Measurements from ENCODE around the gene WNT3A. TPM values are rescaled to one million over a fixed set of nuclear protein-coding genes. Genes with fewer than 3 reads are reported as not detected.

WNT3A gene
- polyA plus RNA-seq, 2 donors: 0.69 to 1.3 TPM

- WGBS, 2 donors: 86 to 92% methylated on average over 7 of the region's 7 CpGs
- no peak overlapping the region for H3K4me3 ChIP-seq (ENCODE audit: low read depth in 1 of 2, low read length in 2 of 2)
- peaks cover 0 to 4% of the 10 kb centered on the region in 2 donors for H3K9me3 ChIP-seq (ENCODE audit: control insufficient read depth in 2 of 2, insufficient read depth in 1 of 2, low read depth in 1 of 2, low read length in 1 of 2)
- H3K27ac ChIP-seq (ENCODE audit: low read depth in 2 of 2, low read length in 1 of 2): no peak overlapping the region
- no peaks in the 10 kb centered on the region for H3K27me3 ChIP-seq (ENCODE audit: control insufficient read depth in 1 of 2, insufficient read depth in 2 of 2, low read length in 2 of 2)
- H3K4me1 ChIP-seq (ENCODE audit: control insufficient read depth in 2 of 2, insufficient read depth in 2 of 2, low read length in 1 of 2): peaks cover 0 to 15% of the 10 kb centered on the region in 2 donors
- no peaks in the 10 kb centered on the region for H3K36me3 ChIP-seq (ENCODE audit: control insufficient read depth in 2 of 2, insufficient read depth in 2 of 2, low read length in 1 of 2)
Measured at GRCh38 chr1:228047183-228047466, 40.3 kb downstream of the WNT3A start.

DNA sequence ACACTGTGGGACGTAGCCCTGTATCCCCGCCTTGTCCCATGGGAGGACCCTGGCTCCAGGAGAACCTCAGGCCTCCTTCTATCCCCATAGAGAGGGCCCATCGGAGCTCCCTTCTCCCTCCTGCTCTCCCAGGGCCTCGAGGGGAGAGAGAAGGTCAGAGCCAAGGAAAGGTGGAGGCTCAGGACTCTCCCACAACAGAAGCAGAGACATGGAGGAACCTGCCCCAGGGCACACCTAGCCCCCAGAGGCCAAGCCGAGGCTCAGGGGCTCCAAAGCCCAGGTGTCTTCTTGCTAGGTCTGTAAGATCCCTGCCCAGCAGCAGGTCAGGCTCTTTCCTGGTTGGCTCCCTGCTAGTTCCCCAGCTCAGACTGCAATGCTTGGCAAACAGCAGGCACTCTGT is 41.3 kb downstream of the WNT3A start:
- WGBS, 2 donors: 74 to 81% methylated on average over 5 of the region's 5 CpGs
- Histone ChIP-seq H3K27ac (ENCODE audit: low read depth in 2 of 2, low read length in 1 of 2) (no peak overlapping the region), H3K4me1 (ENCODE audit: control insufficient read depth in 2 of 2, insufficient read depth in 2 of 2, low read length in 1 of 2) (peaks cover 0 to 14% of the 10 kb centered on the region in 2 donors), H3K27me3 (ENCODE audit: control insufficient read depth in 1 of 2, insufficient read depth in 2 of 2, low read length in 2 of 2) (no peaks in the 10 kb centered on the region), H3K36me3 (ENCODE audit: control insufficient read depth in 2 of 2, insufficient read depth in 2 of 2, low read length in 1 of 2) (no peaks in the 10 kb centered on the region), H3K4me3 (ENCODE audit: low read depth in 1 of 2, low read length in 2 of 2) (no peak overlapping the region), H3K9me3 (ENCODE audit: control insufficient read depth in 2 of 2, insufficient read depth in 1 of 2, low read depth in 1 of 2, low read length in 1 of 2) (peaks cover 0 to 4% of the 10 kb centered on the region in 2 donors)

DNA sequence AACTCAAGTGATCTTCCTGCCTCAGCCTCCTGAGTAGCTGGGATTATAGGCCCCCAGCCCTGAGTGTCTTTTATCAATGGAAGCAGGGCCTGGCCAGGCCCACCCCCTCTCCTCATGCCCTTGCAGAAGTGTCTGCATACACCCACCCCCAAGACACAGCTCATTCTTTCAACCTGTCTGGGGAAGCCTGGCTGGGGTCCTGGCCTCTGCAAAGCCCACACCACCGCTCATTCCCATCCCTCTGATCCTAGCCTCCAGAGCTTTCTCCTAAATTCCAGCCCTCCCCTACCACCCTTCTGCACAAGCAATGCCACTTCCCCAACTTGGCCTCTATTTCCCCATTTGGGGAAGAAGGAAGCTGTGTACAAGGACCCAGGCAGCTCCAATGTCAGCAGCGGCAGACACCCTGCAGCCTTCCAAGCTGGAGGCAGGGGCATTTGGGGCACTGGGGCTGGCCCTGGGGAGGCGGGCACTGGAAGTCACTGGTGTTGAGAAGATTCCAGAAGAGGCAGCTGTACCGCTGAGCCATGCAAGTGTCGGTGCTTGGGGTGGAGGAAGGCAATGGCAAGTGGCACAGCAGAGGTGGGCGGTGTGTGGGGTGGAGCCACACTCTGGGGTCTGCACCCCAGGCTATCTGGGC is 42.0 kb downstream of the WNT3A start:
- H3K9me3 ChIP-seq (ENCODE audit: control insufficient read depth in 2 of 2, insufficient read depth in 1 of 2, low read depth in 1 of 2, low read length in 1 of 2): peaks cover 0 to 4% of the 10 kb centered on the region in 2 donors
- H3K27ac ChIP-seq (ENCODE audit: low read depth in 2 of 2, low read length in 1 of 2): no peak overlapping the region
- WGBS, 2 donors: 81 to 86% methylated on average over 6 of the region's 6 CpGs
- no peaks in the 10 kb centered on the region for H3K36me3 ChIP-seq (ENCODE audit: control insufficient read depth in 2 of 2, insufficient read depth in 2 of 2, low read length in 1 of 2)
- H3K4me1 ChIP-seq (ENCODE audit: control insufficient read depth in 2 of 2, insufficient read depth in 2 of 2, low read length in 1 of 2): peaks cover 0 to 9% of the 10 kb centered on the region in 2 donors
- no peak overlapping the region for H3K4me3 ChIP-seq (ENCODE audit: low read depth in 1 of 2, low read length in 2 of 2)
- no peaks in the 10 kb centered on the region for H3K27me3 ChIP-seq (ENCODE audit: control insufficient read depth in 1 of 2, insufficient read depth in 2 of 2, low read length in 2 of 2)

GRCh38 chr1:228050571-228051231 is 43.9 kb downstream of the WNT3A start:
- Histone ChIP-seq H3K27ac (ENCODE audit: low read depth in 2 of 2, low read length in 1 of 2) (no peak overlapping the region), H3K27me3 (ENCODE audit: control insufficient read depth in 1 of 2, insufficient read depth in 2 of 2, low read length in 2 of 2) (no peaks in the 10 kb centered on the region), H3K4me3 (ENCODE audit: low read depth in 1 of 2, low read length in 2 of 2) (no peak overlapping the region), H3K4me1 (ENCODE audit: control insufficient read depth in 2 of 2, insufficient read depth in 2 of 2, low read length in 1 of 2) (peaks cover 0 to 6% of the 10 kb centered on the region in 2 donors), H3K9me3 (ENCODE audit: control insufficient read depth in 2 of 2, insufficient read depth in 1 of 2, low read depth in 1 of 2, low read length in 1 of 2) (peaks cover 0 to 4% of the 10 kb centered on the region in 2 donors), H3K36me3 (ENCODE audit: control insufficient read depth in 2 of 2, insufficient read depth in 2 of 2, low read length in 1 of 2) (no peaks in the 10 kb centered on the region)
- 94% methylated on average over 30 of the region's 30 CpGs for WGBS, 2 donors

DNA sequence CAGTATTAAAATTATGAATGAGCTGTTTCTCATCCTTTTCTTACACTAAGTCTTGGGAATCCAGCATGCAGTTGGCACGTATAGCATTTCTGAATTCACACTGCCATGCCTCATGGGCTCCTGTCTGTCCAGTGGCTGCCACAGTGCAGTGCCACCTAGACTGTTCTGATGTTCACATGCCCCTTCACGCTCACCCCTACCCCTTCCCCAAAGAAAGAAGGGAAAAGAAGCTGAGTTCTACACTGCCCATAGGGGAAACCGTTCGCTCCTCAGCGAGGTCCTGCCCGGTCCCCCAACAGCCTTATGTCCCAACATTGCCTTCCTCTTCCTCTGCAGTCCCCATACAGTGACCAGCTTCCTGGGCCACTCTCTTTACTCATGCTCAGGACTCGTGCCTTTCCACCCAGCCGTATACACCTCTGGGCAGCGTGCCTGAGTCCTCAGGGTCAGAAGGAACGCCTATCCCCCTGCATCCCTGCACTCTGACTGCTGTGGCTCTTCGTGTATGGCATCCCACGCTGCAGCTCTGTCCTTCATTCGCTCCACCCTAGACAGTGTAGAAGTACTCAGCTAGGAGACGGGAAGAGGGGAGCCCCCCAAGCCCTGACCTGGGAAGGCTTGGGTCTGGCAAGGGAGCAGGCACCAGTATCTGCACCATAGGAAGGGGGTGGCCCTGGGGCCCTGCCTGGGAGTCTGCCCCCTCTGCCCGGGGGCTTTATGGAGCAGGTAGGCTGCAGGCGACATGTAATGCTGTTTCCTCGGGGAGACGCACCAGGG is 51.6 kb downstream of the WNT3A start:
- Histone ChIP-seq H3K27ac (ENCODE audit: low read depth in 2 of 2, low read length in 1 of 2) (no peak overlapping the region), H3K4me1 (ENCODE audit: control insufficient read depth in 2 of 2, insufficient read depth in 2 of 2, low read length in 1 of 2) (peaks cover 3% of the 10 kb centered on the region in 2 donors), H3K36me3 (ENCODE audit: control insufficient read depth in 2 of 2, insufficient read depth in 2 of 2, low read length in 1 of 2) (no peaks in the 10 kb centered on the region), H3K4me3 (ENCODE audit: low read depth in 1 of 2, low read length in 2 of 2) (no peak overlapping the region), H3K9me3 (ENCODE audit: control insufficient read depth in 2 of 2, insufficient read depth in 1 of 2, low read depth in 1 of 2, low read length in 1 of 2) (peaks cover 4 to 12% of the 10 kb centered on the region in 2 donors), H3K27me3 (ENCODE audit: control insufficient read depth in 1 of 2, insufficient read depth in 2 of 2, low read length in 2 of 2) (no peaks in the 10 kb centered on the region)
- WGBS, 2 donors: 54 to 62% methylated on average over 18 of the region's 18 CpGs

DNA sequence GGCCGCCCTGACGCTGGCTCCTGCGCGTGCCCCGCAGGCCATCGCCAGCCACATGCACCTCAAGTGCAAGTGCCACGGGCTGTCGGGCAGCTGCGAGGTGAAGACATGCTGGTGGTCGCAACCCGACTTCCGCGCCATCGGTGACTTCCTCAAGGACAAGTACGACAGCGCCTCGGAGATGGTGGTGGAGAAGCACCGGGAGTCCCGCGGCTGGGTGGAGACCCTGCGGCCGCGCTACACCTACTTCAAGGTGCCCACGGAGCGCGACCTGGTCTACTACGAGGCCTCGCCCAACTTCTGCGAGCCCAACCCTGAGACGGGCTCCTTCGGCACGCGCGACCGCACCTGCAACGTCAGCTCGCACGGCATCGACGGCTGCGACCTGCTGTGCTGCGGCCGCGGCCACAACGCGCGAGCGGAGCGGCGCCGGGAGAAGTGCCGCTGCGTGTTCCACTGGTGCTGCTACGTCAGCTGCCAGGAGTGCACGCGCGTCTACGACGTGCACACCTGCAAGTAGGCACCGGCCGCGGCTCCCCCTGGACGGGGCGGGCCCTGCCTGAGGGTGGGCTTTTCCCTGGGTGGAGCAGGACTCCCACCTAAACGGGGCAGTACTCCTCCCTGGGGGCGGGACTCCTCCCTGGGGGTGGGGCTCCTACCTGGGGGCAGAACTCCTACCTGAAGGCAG is 52.3 kb downstream of the WNT3A start:
- H3K36me3 ChIP-seq (ENCODE audit: control insufficient read depth in 2 of 2, insufficient read depth in 2 of 2, low read length in 1 of 2): no peaks in the 10 kb centered on the region
- H3K4me3 ChIP-seq (ENCODE audit: low read depth in 1 of 2, low read length in 2 of 2): peak overlapping the region; percentile 34 to 40
- H3K27me3 ChIP-seq (ENCODE audit: control insufficient read depth in 1 of 2, insufficient read depth in 2 of 2, low read length in 2 of 2): no peaks in the 10 kb centered on the region
- 16 to 19% methylated on average over 65 to 66 of the region's 66 CpGs for WGBS, 2 donors
- H3K9me3 ChIP-seq (ENCODE audit: control insufficient read depth in 2 of 2, insufficient read depth in 1 of 2, low read depth in 1 of 2, low read length in 1 of 2): peaks cover 4 to 12% of the 10 kb centered on the region in 2 donors
- peaks cover 3% of the 10 kb centered on the region in 2 donors for H3K4me1 ChIP-seq (ENCODE audit: control insufficient read depth in 2 of 2, insufficient read depth in 2 of 2, low read length in 1 of 2)
- H3K27ac ChIP-seq (ENCODE audit: low read depth in 2 of 2, low read length in 1 of 2): peak overlapping the region in 1 of 2 donors; percentile 11

DNA sequence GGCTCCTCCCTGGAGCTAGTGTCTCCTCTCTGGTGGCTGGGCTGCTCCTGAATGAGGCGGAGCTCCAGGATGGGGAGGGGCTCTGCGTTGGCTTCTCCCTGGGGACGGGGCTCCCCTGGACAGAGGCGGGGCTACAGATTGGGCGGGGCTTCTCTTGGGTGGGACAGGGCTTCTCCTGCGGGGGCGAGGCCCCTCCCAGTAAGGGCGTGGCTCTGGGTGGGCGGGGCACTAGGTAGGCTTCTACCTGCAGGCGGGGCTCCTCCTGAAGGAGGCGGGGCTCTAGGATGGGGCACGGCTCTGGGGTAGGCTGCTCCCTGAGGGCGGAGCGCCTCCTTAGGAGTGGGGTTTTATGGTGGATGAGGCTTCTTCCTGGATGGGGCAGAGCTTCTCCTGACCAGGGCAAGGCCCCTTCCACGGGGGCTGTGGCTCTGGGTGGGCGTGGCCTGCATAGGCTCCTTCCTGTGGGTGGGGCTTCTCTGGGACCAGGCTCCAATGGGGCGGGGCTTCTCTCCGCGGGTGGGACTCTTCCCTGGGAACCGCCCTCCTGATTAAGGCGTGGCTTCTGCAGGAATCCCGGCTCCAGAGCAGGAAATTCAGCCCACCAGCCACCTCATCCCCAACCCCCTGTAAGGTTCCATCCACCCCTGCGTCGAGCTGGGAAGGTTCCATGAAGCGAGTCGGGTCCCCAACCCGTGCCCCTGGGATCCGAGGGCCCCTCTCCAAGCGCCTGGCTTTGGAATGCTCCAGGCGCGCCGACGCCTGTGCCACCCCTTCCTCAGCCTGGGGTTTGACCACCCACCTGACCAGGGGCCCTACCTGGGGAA is 53.0 kb downstream of the WNT3A start:
- H3K27me3 ChIP-seq (ENCODE audit: control insufficient read depth in 1 of 2, insufficient read depth in 2 of 2, low read length in 2 of 2): no peaks in the 10 kb centered on the region
- H3K27ac ChIP-seq (ENCODE audit: low read depth in 2 of 2, low read length in 1 of 2): peak overlapping the region; percentile 11 to 21

GRCh38 chr1:228060458-228061190 is 53.8 kb downstream of the WNT3A start:
- Histone ChIP-seq H3K4me3 (ENCODE audit: low read depth in 1 of 2, low read length in 2 of 2) (peak overlapping the region; percentile 34 to 40), H3K4me1 (ENCODE audit: control insufficient read depth in 2 of 2, insufficient read depth in 2 of 2, low read length in 1 of 2) (peaks cover 3% of the 10 kb centered on the region in 2 donors), H3K9me3 (ENCODE audit: control insufficient read depth in 2 of 2, insufficient read depth in 1 of 2, low read depth in 1 of 2, low read length in 1 of 2) (peaks cover 4 to 12% of the 10 kb centered on the region in 2 donors), H3K36me3 (ENCODE audit: control insufficient read depth in 2 of 2, insufficient read depth in 2 of 2, low read length in 1 of 2) (no peaks in the 10 kb centered on the region), H3K27ac (ENCODE audit: low read depth in 2 of 2, low read length in 1 of 2) (no peak overlapping the region), H3K27me3 (ENCODE audit: control insufficient read depth in 1 of 2, insufficient read depth in 2 of 2, low read length in 2 of 2) (no peaks in the 10 kb centered on the region)
- WGBS, 2 donors: 14 to 18% methylated on average over 29 to 34 of the region's 34 CpGs

More for the DNA sequence above, 53.0 kb downstream of the WNT3A start:
- peaks cover 3% of the 10 kb centered on the region in 2 donors for H3K4me1 ChIP-seq (ENCODE audit: control insufficient read depth in 2 of 2, insufficient read depth in 2 of 2, low read length in 1 of 2)
- H3K36me3 ChIP-seq (ENCODE audit: control insufficient read depth in 2 of 2, insufficient read depth in 2 of 2, low read length in 1 of 2): no peaks in the 10 kb centered on the region
- WGBS, 2 donors: 5% methylated on average over 32 to 33 of the region's 33 CpGs
- peak overlapping the region; percentile 34 to 40 for H3K4me3 ChIP-seq (ENCODE audit: low read depth in 1 of 2, low read length in 2 of 2)
- peaks cover 4 to 12% of the 10 kb centered on the region in 2 donors for H3K9me3 ChIP-seq (ENCODE audit: control insufficient read depth in 2 of 2, insufficient read depth in 1 of 2, low read depth in 1 of 2, low read length in 1 of 2)

All from esophagus (tissue), 2 donors.